Activated CD4-positive, CD25-positive, alpha-beta regulatory T cell treated with anti-CD3 and anti-CD28 coated beads, Interleukin-2, amount 50 U/mL, for 72 hours (primary cell): ENCODE data around the gene ALDH8A1.

ENCODE experiments used
- DNase-seq: peaks from one replicate; pipeline ENCODE4 v3.0.0; 2021

The ALDH8A1 gene

DNA sequence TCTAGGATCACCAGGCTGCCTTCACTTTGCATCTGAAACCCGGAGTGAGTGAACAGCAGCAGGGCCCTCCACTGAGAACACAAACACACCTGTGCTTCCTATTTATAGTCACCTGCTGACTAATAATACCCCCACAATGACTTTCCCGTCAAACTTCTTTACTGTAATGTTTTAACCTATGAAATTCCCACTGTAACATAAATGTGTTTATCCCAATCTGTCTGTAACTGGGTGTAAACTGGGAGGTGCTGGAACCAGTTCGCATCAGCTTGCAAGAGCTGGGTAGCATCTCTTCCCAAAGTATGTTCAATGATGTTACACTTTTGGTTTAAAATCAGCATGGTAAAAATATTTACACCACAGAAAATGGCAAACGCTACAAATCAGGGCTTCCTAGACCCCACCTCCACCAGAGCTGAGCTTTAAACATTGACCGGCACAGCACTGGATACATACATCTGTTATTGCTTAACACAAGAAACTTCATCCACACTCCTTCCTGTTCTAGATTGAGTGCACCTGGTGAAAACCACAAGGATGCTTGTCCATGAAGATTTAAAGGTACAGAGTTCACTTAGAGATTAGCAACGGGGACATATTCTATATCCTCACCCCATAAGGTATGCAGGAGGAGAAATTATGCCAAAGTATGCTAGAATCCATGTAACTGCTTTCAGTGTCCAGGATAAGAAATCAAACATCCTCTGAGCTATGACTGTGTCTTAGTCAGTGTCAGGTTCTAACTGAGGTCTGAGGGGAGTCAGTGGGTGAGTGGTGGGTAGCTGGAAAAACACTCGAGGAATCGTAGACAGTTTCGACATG, 79.0 kb downstream of the ALDH8A1 start:
- DNase-seq, result no peak

GRCh38 chr6:134868812-134869211, 81.1 kb downstream of the ALDH8A1 start:
- DNase-seq, result no peak
